ENCODE data around the gene GJB3. TPM values are rescaled to one million over a fixed set of nuclear protein-coding genes. Genes with fewer than 3 reads are reported as not detected.

The GJB3 gene
- total and polyA plus RNA-seq, 9 of the 15 experiments (the other 6 are each of a cell fraction or from before 2014, with no cell fraction given), result not detected

GRCh38 chr1:34758751-34759150 lies 22.3 kb upstream of the GJB3 start:
- no peak overlapping the region for H3K9ac ChIP-seq (ENCODE audit: insufficient read depth in 1 of 2, low read depth in 2 of 2, low read length in 2 of 2)
- in situ Hi-C loops (cut with MboI), result no loop called here
- peaks cover 39 to 76% of the 10 kb centered on the region in 2 experiments; a peak in 4 of 5 replicates for H3K27me3 ChIP-seq (ENCODE audit: control insufficient read depth in 2 of 2, insufficient read depth in 2 of 2, low read length in 2 of 2)
- H2AFZ ChIP-seq (ENCODE audit: low read depth, low read length), result no peak overlapping the region
- no peaks in the 10 kb centered on the region for H3K9me3 ChIP-seq (replicated peaks; ENCODE audit: control insufficient read depth, insufficient read depth, low read depth, low read length)
- BruUV-seq (replicated peaks), result no TSS peak
- intact Hi-C loops (cut with micrococcal nuclease), result no loop called here
- WGBS (ENCODE audit: insufficient coverage, low coverage, missing lambda C conversion rate), result 0% methylated on average over 4 of the region's 4 CpGs
- peaks cover 5% of the 10 kb centered on the region for H4K20me1 ChIP-seq (replicated peaks; ENCODE audit: control insufficient read depth, insufficient read depth, low read length)
- POLR2A ChIA-PET, result interaction anchor here (1.1 kb wide), 1 partner anchor 9 kb away, joined by 4 read pairs; no protein-coding TSS in a partner anchor
- H3K9me1 ChIP-seq (ENCODE audit: control insufficient read depth, insufficient read depth, low read length), result no peaks in the 10 kb centered on the region
- DNase-seq (ENCODE audit: extremely low read depth in 1 of 4, low spot score in 3 of 4), result no peak
- CTCF ChIA-PET (ENCODE audit: low intra/inter-chr PET ratio), result no interaction called here
- no peak overlapping the region for H3K4me3 ChIP-seq
- ATAC-seq, result no peak
- H3K36me3 ChIP-seq (ENCODE audit: control insufficient read depth, insufficient read depth, low read length), result no peaks in the 10 kb centered on the region
- peaks cover 0 to 4% of the 10 kb centered on the region in 2 experiments; a peak in 1 of 5 replicates for H3K4me1 ChIP-seq (replicated peaks in 1 of 2; ENCODE audit: control insufficient read depth in 2 of 2, insufficient read depth in 2 of 2, low read length in 2 of 2)
- H3K27ac ChIP-seq (ENCODE audit: extremely low read depth, low read depth, low read length), result no peak overlapping the region
- no peak for FAIRE-seq
- no peak overlapping the region for H3K4me2 ChIP-seq (ENCODE audit: insufficient read depth, low read length)
- H3K79me2 ChIP-seq (ENCODE audit: control insufficient read depth, insufficient read depth, low read length), result no peaks in the 10 kb centered on the region
- no peak for TF ChIP-seq KDM2B (CRISPR knock-in tag; IDR thresholded peaks at IDR 0.05)
- TF ChIP-seq DACH1 (IDR thresholded peaks at IDR 0.05; ENCODE audit: partially characterized antibody), result no peak
- no peak for TF ChIP-seq ZNF280B (CRISPR knock-in tag; IDR thresholded peaks at IDR 0.05)
- TF ChIP-seq HBP1 (CRISPR knock-in tag; IDR thresholded peaks at IDR 0.05), result no peak
- TF ChIP-seq ILF3 (IDR thresholded peaks at IDR 0.05; ENCODE audit: borderline replicate concordance), result no peak
- no peak for TF ChIP-seq TFE3 (CRISPR knock-in tag; IDR thresholded peaks at IDR 0.05)
- no peak for TF ChIP-seq ETV5 (CRISPR knock-in tag; IDR thresholded peaks at IDR 0.05; ENCODE audit: low read depth)
- TF ChIP-seq MTA2 (IDR thresholded peaks at IDR 0.05; ENCODE audit: low read depth), result no peak
- TF ChIP-seq BRF2 (IDR thresholded peaks at IDR 0.05; ENCODE audit: borderline replicate concordance, insufficient read depth, insufficient read length), result no peak
- TF ChIP-seq ZNF124 (CRISPR knock-in tag; IDR thresholded peaks at IDR 0.05), result no peak
- no peak for TF ChIP-seq ZNF174 (CRISPR knock-in tag; IDR thresholded peaks at IDR 0.05)
- no peak for TF ChIP-seq CTBP1 (IDR thresholded peaks at IDR 0.05; ENCODE audit: borderline replicate concordance)
- TF ChIP-seq EHMT2 (IDR thresholded peaks at IDR 0.05), result no peak
- no peak for TF ChIP-seq GMEB1 (CRISPR knock-in tag; IDR thresholded peaks at IDR 0.05)
- no peak for TF ChIP-seq ATF1 (CRISPR knock-in tag; IDR thresholded peaks at IDR 0.05)
- no peak for TF ChIP-seq ATF1 (tag; IDR thresholded peaks at IDR 0.05)
- no peak for TF ChIP-seq ZNF436 (CRISPR knock-in tag; IDR thresholded peaks at IDR 0.05)
- no peak for TF ChIP-seq PTTG1 (tag; IDR thresholded peaks at IDR 0.05; ENCODE audit: low read depth)

Measured in K562 (cell line).